ENCODE data around the gene SNAP23. TPM values are rescaled to one million over a fixed set of nuclear protein-coding genes. Genes with fewer than 3 reads are reported as not detected.

SNAP23 gene
- total RNA-seq, 4 donors from 2014 or later, result 76.5 to 98.6 (median 97.2) TPM

DNA sequence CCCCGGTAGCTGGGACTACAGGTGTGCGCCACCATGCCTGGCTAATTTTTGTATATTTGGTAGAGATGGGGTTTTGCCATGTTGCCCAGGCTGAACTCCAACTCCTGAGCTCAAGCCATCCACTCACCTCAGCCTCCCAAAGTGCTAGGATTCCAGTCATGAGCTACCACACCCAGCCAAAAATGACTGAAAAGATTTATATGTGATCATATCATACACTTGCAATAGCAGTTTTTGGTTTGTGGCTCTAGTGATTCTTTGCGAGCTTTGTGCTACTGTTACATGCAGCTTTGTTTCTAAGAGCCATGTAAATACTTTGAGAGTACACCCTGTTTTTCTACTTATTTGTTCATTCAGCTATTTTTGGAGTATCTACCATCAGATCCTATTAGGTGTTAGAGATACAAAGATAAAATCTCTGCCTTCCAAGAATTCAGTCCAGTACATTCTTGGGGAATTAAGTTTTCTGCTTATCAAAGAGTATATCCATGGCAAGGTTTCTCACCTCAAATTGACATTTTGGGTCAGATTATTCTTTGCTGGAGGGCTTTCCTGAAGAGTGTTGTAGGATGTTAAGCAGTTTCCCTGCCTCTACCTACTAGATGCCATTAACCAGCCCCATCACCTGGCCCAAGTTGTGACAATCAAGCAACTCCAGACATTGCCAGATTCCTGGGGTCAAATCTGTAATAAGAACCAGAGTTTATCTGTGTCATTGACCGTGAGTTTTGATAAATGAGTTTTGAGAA, 15.0 kb downstream of the SNAP23 start:
- TF ChIP-seq, protein P1, sequence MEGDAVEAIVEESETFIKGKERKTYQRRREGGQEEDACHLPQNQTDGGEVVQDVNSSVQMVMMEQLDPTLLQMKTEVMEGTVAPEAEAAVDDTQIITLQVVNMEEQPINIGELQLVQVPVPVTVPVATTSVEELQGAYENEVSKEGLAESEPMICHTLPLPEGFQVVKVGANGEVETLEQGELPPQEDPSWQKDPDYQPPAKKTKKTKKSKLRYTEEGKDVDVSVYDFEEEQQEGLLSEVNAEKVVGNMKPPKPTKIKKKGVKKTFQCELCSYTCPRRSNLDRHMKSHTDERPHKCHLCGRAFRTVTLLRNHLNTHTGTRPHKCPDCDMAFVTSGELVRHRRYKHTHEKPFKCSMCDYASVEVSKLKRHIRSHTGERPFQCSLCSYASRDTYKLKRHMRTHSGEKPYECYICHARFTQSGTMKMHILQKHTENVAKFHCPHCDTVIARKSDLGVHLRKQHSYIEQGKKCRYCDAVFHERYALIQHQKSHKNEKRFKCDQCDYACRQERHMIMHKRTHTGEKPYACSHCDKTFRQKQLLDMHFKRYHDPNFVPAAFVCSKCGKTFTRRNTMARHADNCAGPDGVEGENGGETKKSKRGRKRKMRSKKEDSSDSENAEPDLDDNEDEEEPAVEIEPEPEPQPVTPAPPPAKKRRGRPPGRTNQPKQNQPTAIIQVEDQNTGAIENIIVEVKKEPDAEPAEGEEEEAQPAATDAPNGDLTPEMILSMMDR (IDR thresholded peaks at IDR 0.05; ENCODE audit: low read depth), result no peak

DNA sequence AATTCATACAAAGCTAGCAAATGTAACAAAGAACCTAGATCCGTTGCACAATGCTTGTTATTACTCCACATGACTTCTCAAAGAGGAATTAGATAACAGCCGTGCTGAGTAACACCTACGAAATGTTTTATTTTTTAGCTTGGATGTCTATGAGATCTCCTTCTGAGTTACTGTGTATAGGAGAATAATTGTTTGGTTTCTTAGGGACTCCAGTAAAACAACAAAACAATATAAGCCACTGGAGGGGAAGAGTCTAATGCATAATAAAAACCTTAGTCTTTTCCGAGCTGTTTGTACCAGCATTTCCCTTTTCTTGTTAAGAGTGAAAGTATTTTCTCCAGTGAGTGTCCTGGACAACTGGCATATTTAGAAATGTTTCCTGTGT, 15.6 kb downstream of the SNAP23 start:
- TF ChIP-seq, protein P1 (IDR thresholded peaks at IDR 0.05; ENCODE audit: low read depth), result no peak

DNA sequence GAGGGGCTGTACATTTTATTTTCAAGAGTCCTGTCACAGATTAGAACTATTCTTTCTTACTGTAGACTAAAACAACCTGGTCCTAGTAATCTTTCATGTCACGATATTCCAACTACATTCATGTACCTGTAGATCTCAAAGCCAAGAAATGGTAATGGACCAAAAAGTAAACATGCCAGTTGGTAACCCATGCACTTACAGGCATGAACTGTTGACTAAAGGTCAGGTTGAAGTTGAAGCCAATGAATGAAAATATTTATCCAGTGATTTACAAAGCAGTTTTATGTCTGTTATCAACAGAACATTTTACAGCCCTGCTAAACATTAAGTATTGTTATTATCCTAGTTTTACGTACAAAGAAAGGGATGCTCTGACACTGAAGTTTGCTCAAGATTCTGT, 27.9 kb downstream of the SNAP23 start:
- TF ChIP-seq, protein P1 (IDR thresholded peaks at IDR 0.05; ENCODE audit: low read depth), result no peak

DNA sequence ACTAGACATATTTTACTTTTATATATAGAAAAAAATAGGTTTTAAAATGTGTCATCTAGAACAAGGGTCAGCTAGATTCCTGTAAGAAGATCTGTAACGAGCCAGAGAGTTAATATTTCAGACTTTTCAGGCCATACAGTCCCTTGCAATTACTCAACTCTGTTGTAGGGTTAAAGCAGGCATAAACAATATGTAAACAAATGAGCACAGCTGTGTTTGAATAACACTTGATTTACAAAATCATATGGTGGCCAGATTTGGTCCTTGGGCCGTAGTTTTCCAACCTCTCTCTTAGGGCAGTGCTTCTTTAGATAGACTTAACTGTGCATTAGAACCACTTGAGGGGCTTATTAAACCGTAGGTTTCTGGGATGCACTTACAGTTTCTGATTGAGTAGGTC, 33.5 kb downstream of the SNAP23 start:
- TF ChIP-seq, protein P1 (IDR thresholded peaks at IDR 0.05; ENCODE audit: low read depth), result no peak

DNA sequence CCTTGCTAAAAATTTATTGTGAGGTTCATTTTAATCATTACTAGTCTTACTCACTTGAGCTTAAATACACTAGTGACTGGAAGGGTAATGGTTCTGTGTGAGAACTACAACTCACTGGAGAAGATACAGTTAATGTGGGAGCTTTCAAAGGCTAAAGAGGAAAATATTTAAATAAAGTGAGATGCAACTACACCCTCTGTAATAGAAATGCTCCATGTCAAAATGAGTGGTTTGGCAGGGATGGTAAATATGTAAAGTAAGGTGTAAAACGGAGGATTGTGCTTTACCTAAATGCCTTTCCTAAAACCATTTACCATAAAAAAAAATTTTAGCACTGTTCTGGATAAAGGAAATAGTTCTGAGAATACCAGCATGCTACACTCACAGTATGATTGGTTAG, 37.8 kb downstream of the SNAP23 start:
- TF ChIP-seq, protein P1 (IDR thresholded peaks at IDR 0.05; ENCODE audit: low read depth), result no peak

DNA sequence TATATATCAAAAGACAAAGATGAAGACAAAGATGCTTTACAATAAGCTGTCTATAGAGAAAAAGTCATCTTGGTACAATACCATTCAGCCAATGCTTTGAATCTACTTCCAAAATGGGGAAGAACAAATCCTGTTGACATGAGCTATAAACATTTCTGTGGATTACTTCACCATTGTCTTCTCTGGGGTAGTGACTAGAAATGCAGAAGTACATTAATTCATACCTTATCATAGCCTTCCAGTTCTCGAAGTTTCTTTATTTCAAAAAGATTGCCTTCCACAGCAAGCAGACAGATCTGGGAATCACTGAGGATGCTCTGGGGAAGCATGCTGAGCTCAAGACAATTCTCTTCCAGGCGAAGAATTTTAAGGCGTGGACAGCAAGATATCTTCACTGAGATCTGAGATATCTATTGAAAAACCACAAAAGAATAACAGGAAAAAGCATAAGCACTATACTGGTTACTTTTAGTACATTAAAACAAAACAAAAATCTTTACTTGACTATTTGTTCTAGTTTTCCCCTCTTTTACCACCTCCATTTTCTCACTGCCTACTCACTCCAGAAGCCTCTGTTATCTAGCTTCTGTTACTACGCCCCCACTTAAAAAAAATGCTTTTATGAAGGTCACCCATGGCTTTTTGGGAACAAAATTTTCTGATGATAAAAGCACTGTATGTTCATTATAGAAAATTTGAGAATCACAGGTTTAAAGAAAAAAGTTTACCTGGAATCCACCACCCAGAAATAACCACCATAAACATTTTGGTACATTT, 49.6 kb downstream of the SNAP23 start:
- TF ChIP-seq, protein P1 (IDR thresholded peaks at IDR 0.05; ENCODE audit: low read depth), result no peak

DNA sequence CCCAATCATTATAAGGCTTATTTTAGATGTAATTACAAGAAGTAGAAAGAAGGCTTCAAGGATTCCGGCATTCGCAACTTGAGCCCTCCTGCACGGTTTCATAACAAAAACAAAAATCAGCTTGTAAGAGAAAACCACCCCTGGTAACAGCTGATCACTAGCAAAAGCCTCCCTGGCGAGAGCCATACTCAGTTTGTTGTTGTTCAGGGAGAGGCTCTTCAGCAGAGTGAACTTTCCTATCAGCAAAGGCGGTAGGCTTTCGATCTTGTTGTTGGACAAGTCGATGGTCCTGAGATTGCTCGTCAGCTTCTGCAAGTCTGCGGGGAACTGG, 52.4 kb downstream of the SNAP23 start:
- TF ChIP-seq, protein P1 (IDR thresholded peaks at IDR 0.05; ENCODE audit: low read depth), result no peak

Data from subcutaneous adipose tissue (tissue), 4 donors.